ENCODE results near the gene RAX2. TPM values are rescaled to one million over a fixed set of nuclear protein-coding genes. Genes with fewer than 3 reads are reported as not detected.

The RAX2 gene
- total RNA-seq, 2 experiments from 2014 or later: not detected

GRCh38 chr19:3809881-3810707 is 38.1 kb upstream of the RAX2 start:
- CTCF ChIA-PET: no interaction called here
- H3K4me3 Mint-ChIP-seq: no peak overlapping the region
- H3K27ac Mint-ChIP-seq: no peak overlapping the region
- H3K9me3 Mint-ChIP-seq: peaks cover 5% of the 10 kb centered on the region
- peaks cover 38% of the 10 kb centered on the region for H3K4me1 Mint-ChIP-seq (ENCODE audit: low read depth)
- H3K36me3 Mint-ChIP-seq (ENCODE audit: low read depth): no peaks in the 10 kb centered on the region
- peak; percentile 62 for DNase-seq
- intact Hi-C loops (cut with micrococcal nuclease): loop anchor here (5.0 kb wide), 1 partner anchor 303 kb away; the partner anchor contains the start of gene FZR1
- H3K27me3 Mint-ChIP-seq (ENCODE audit: low read depth): no peaks in the 10 kb centered on the region

- CTCF ChIA-PET: interaction anchor here (0.8 to 0.9 kb wide), 2 partner anchors 9 to 10 kb away, joined by 3 read pairs; no protein-coding TSS in a partner anchor
- DNase-seq: no peak
- Mint-ChIP-seq H3K27ac (no peak overlapping the region), H3K9me3 (peaks cover 5% of the 10 kb centered on the region), H3K4me1 (ENCODE audit: low read depth) (peaks cover 24% of the 10 kb centered on the region), H3K36me3 (ENCODE audit: low read depth) (no peaks in the 10 kb centered on the region), H3K27me3 (ENCODE audit: low read depth) (no peaks in the 10 kb centered on the region), H3K4me3 (no peak overlapping the region)
- intact Hi-C loops (cut with micrococcal nuclease): no loop called here
Observed at GRCh38 chr19:3808420-3809143, 36.6 kb upstream of the RAX2 start.

- no peak overlapping the region for H3K4me3 Mint-ChIP-seq
- peaks cover 16% of the 10 kb centered on the region for H3K4me1 Mint-ChIP-seq (ENCODE audit: low read depth)
- CTCF ChIA-PET: interaction anchor here (0.8 to 0.9 kb wide), 2 partner anchors 9 to 10 kb away, joined by 3 read pairs; no protein-coding TSS in a partner anchor
Observed at GRCh38 chr19:3807574-3808354, 35.7 kb upstream of the RAX2 start.

GRCh38 chr19:3807131-3807480 is 35.1 kb upstream of the RAX2 start:
- CTCF ChIA-PET: no interaction called here
- Mint-ChIP-seq H3K36me3 (ENCODE audit: low read depth) (no peaks in the 10 kb centered on the region), H3K4me1 (ENCODE audit: low read depth) (peaks cover 9% of the 10 kb centered on the region), H3K9me3 (peaks cover 5% of the 10 kb centered on the region), H3K4me3 (no peak overlapping the region), H3K27me3 (ENCODE audit: low read depth) (no peaks in the 10 kb centered on the region), H3K27ac (no peak overlapping the region)
- intact Hi-C loops (cut with micrococcal nuclease): no loop called here
- DNase-seq: no peak

More at GRCh38 chr19:3807574-3808354, 35.7 kb upstream of the RAX2 start:
- intact Hi-C loops (cut with micrococcal nuclease): no loop called here
- no peaks in the 10 kb centered on the region for H3K27me3 Mint-ChIP-seq (ENCODE audit: low read depth)
- no peak for DNase-seq
- peaks cover 5% of the 10 kb centered on the region for H3K9me3 Mint-ChIP-seq
- H3K27ac Mint-ChIP-seq: no peak overlapping the region
- H3K36me3 Mint-ChIP-seq (ENCODE audit: low read depth): no peaks in the 10 kb centered on the region

DNA sequence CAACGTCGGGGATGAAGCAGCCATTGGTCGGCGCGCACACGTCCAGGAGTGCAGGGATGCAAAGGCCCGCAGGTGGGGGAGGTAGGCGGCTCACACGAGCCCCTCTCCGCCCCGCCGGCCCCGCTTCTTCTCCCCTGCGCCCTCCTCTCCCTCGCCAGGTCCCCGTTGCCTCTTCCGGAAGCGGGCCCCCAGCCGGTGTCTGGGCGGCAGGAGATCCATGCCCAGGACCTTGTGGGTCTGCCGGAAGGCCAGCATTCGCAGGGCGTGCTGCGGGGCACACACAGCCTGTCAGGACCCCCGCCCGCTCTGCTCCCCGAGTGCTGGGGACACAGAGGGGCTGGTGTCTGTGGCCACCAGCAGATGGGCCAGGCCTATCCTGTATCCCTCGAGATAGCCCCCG is 33.8 kb upstream of the RAX2 start:
- no peak overlapping the region for H3K27ac Mint-ChIP-seq

DNA sequence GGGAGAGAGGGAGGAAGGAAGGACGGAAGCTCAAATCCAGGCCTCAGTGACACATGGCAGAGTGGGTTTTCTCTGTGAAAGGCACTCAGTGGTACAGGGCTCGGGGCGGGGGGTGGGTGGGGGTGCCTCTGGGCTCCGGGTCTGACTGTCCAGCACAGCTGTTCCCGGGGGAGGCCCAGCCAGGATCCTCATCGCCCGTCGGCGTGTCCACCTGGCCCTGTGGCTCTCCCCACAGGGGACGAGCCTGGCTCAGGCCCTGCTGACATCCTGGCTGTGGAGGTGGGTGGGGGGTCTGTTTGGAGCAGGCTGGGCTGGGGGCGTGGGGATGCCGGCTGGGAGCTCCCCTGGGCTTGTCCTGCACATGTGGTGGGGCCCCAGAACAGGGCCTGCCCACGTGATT is 32.4 kb upstream of the RAX2 start:
- Mint-ChIP-seq H3K36me3 (ENCODE audit: low read depth) (no peaks in the 10 kb centered on the region), H3K9me3 (peaks cover 5% of the 10 kb centered on the region), H3K27me3 (ENCODE audit: low read depth) (no peaks in the 10 kb centered on the region), H3K4me3 (no peak overlapping the region), H3K27ac (no peak overlapping the region), H3K4me1 (ENCODE audit: low read depth) (peaks cover 13% of the 10 kb centered on the region)
- no peak for DNase-seq
- CTCF ChIA-PET: no interaction called here
- intact Hi-C loops (cut with micrococcal nuclease): no loop called here

More for the DNA sequence above, 33.8 kb upstream of the RAX2 start:
- no peaks in the 10 kb centered on the region for H3K36me3 Mint-ChIP-seq (ENCODE audit: low read depth)
- H3K9me3 Mint-ChIP-seq: peaks cover 5% of the 10 kb centered on the region
- H3K4me3 Mint-ChIP-seq: no peak overlapping the region
- H3K4me1 Mint-ChIP-seq (ENCODE audit: low read depth): peaks cover 13% of the 10 kb centered on the region
- no peak for DNase-seq
- H3K27me3 Mint-ChIP-seq (ENCODE audit: low read depth): no peaks in the 10 kb centered on the region
- intact Hi-C loops (cut with micrococcal nuclease): no loop called here
- CTCF ChIA-PET: no interaction called here

DNA sequence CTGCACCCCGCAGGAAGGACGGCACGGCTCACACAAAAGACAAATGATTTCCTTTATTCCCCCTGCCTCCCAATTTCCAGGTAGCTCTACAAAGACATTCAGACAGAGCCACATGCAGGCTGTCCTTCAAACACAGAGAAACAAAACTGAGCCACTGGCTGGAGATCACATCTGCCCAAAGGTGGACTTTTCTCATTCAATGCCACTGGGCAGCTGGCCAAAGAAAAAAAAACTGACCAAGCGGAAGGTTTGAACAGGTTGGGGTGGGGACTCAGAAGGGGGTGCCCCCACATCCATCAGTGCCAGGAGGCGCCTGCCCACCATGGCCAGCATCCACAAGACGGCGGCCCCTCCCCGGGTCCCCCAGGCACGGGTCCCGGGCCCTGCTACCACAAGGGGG is 32.0 kb upstream of the RAX2 start:
- Mint-ChIP-seq H3K4me3 (no peak overlapping the region), H3K4me1 (ENCODE audit: low read depth) (peaks cover 17% of the 10 kb centered on the region), H3K36me3 (ENCODE audit: low read depth) (no peaks in the 10 kb centered on the region), H3K27me3 (ENCODE audit: low read depth) (no peaks in the 10 kb centered on the region), H3K27ac (no peak overlapping the region), H3K9me3 (peaks cover 5% of the 10 kb centered on the region)
- no peak for DNase-seq
- intact Hi-C loops (cut with micrococcal nuclease): no loop called here
- CTCF ChIA-PET: no interaction called here

DNA sequence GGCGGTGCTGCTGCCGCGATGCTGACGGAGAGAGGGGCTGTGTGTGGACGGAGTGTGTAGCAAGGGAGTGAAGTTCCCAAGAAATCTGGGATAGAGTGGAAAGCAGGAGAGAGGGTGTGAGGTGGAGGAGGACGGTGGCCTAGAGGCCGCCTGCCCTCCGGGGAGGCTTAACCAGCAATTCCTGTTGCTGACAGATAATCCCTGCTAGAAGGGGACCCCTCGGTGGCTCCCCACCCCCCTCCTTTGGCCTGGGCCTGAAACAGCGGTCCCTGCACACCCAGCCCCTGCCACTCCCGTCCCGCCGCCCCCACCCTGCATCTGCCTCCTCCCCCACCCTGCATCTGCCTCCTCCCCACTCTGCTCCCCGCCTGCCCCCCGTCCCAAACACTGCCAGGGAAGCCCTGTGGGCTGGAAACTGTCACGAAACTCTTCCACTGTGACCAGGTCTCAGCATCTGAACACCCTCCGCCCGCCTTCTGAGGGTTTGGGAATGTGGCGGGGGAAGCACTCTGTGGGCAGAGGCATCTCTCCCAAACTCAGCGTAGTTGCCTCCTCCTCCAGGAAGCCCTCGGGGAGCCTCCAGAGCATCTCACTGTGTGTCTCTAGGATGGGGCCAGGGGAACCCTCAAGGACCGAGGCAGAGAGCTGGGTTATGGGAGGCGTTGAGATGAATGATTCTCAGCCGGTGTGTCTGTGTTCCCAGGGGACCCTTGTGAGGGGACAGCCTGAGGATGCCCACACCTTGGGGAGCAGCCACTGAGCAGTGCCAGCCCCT is 31.3 kb upstream of the RAX2 start:
- Mint-ChIP-seq H3K27ac (no peak overlapping the region), H3K36me3 (ENCODE audit: low read depth) (no peaks in the 10 kb centered on the region), H3K4me1 (ENCODE audit: low read depth) (peaks cover 18% of the 10 kb centered on the region), H3K4me3 (no peak overlapping the region), H3K9me3 (peaks cover 5% of the 10 kb centered on the region), H3K27me3 (ENCODE audit: low read depth) (no peaks in the 10 kb centered on the region)
- CTCF ChIA-PET: no interaction called here
- DNase-seq: no peak
- intact Hi-C loops (cut with micrococcal nuclease): no loop called here

DNA sequence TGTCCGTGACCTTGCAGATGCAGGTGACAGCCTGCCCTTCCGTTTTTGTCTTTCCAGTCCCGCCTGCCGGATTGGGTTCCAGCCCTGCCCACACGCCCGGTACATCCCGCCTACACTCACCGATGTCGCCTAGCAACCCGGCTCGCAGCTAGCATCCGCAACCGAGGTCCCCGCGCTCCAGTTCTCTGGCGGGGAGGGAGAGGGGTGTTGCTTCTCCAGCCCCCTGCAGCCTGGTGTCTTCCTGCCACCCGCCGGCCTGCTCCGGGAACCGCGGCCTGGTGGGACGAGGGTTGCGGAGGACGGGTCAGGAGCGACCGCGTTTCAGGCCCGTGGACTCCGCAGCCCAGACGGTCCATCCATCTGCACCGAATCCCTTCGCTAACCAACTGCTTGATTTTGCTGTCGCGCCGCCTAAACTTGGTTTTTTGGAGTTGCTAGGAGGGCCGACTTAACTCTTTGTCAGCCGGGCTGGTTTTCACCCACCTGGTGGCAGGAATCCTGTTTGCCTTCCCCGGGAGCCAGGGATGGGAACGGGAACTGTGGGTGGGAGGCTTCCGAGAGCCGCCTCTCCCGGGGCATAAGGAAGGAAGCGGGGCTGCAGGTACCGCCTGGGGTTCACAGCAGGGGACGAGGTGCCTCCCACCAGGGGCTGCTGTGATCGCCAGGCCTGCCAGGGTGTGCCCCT is 29.5 kb upstream of the RAX2 start:
- CTCF ChIA-PET: interaction anchor here (0.6 kb wide), 1 partner anchor 655 kb away, joined by 3 read pairs; no protein-coding TSS in a partner anchor
- intact Hi-C loops (cut with micrococcal nuclease): no loop called here
- Mint-ChIP-seq H3K27ac (no peak overlapping the region), H3K9me3 (peaks cover 4% of the 10 kb centered on the region), H3K27me3 (ENCODE audit: low read depth) (no peaks in the 10 kb centered on the region), H3K4me1 (ENCODE audit: low read depth) (peaks cover 21% of the 10 kb centered on the region), H3K36me3 (ENCODE audit: low read depth) (no peaks in the 10 kb centered on the region), H3K4me3 (peak overlapping the region; percentile 54)
- DNase-seq: peak; percentile 80

DNA sequence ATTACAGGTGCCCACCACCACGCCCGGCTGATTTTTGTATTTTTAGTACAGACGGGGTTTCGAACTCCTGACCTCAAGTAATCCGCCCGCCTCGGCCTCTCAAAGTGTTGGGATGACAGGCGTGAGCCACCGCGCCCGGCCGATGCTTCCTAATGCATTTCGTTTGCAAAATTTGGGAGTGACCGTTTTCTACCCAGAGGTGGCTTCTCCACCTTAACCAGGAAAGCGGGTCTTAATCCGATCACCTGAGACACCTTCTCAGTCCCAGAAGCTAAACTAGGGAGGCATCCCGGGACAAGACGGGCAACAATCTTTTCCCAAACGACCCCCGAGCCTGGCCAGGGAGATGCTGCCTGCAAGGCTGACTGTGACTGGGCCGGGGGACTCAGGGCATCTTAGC is 29.0 kb upstream of the RAX2 start:
- H3K27ac Mint-ChIP-seq: no peak overlapping the region
- H3K4me3 Mint-ChIP-seq: peak overlapping the region; percentile 54
- peaks cover 6% of the 10 kb centered on the region for H3K9me3 Mint-ChIP-seq
- H3K4me1 Mint-ChIP-seq (ENCODE audit: low read depth): peaks cover 20% of the 10 kb centered on the region
- no peaks in the 10 kb centered on the region for H3K27me3 Mint-ChIP-seq (ENCODE audit: low read depth)
- DNase-seq: no peak
- H3K36me3 Mint-ChIP-seq (ENCODE audit: low read depth): no peaks in the 10 kb centered on the region
- intact Hi-C loops (cut with micrococcal nuclease): no loop called here
- CTCF ChIA-PET: no interaction called here

DNA sequence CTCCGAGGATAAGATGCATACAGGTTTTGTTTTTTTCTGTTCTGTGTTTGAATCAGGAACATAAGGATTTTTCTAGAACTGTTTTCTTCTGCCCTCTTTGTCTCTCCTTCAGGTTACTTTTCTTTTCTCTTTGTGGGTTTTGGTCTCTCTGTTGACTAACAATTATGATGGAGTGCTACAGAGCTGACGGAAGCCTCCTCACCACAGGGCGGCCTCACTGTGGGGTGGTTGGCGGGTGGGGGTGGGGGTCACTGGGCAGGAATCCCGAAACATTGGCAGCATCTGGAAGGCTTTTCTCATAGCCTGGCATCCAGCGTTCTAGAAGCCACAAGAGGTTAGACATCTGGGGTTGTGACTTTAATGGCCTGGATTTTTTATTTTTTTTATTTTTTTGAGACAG is 26.1 kb upstream of the RAX2 start:
- Mint-ChIP-seq H3K27ac (no peak overlapping the region), H3K4me1 (ENCODE audit: low read depth) (peaks cover 20% of the 10 kb centered on the region)
- CTCF ChIA-PET: interaction anchor here (0.6 to 1.2 kb wide), 2 partner anchors 15 to 171 kb away, joined by 3 read pairs; no protein-coding TSS in a partner anchor

More for the DNA sequence above, 26.1 kb upstream of the RAX2 start:
- intact Hi-C loops (cut with micrococcal nuclease): loop anchor here (2.0 kb wide), 1 partner anchor 15 kb away; no protein-coding TSS in a partner anchor
- H3K27me3 Mint-ChIP-seq (ENCODE audit: low read depth): no peaks in the 10 kb centered on the region
- H3K9me3 Mint-ChIP-seq: peaks cover 6% of the 10 kb centered on the region
- no peak for DNase-seq
- no peak overlapping the region for H3K4me3 Mint-ChIP-seq
- H3K36me3 Mint-ChIP-seq (ENCODE audit: low read depth): no peaks in the 10 kb centered on the region
